Muscle of leg (tissue), 11 donors: Measurements from ENCODE around the gene RPH3AL. TPM values are rescaled to one million over a fixed set of nuclear protein-coding genes. Genes with fewer than 3 reads are reported as not detected.

Experiments used
- DNase-seq: peaks from one replicate; pipeline ENCODE4 v3.0.0; 2013
- H3K27ac ChIP-seq: one replicate; pipeline ENCODE4 v1.5.1; 2013; ENCODE audit warnings: mild to moderate bottlenecking, low read length, control low read depth
- H3K27me3 ChIP-seq: one replicate; pipeline ENCODE4 v1.6.1; 2013; ENCODE audit warnings: low read length; ENCODE audit not compliant: control insufficient read depth, insufficient read depth
- H3K36me3 ChIP-seq: one replicate; pipeline ENCODE4 v1.6.1; 2013; ENCODE audit warnings: low read length; ENCODE audit not compliant: control insufficient read depth, insufficient read depth
- H3K4me1 ChIP-seq: one replicate; pipeline ENCODE4 v1.6.1; 2013; ENCODE audit warnings: low read length; ENCODE audit not compliant: control insufficient read depth, insufficient read depth
- H3K4me3 ChIP-seq: one replicate; pipeline ENCODE4 v1.5.1; 2013; ENCODE audit warnings: low read length, control low read depth
- H3K9me3 ChIP-seq: replicated peaks from 2 replicates; pipeline ENCODE4 v1.6.1; 2013; ENCODE audit warnings: low read depth, low read length; ENCODE audit not compliant: control insufficient read depth
- WGBS: methylation state at CpG from one replicate; pipeline ENCODE4 v1.1.5; 2013; ENCODE audit warnings: missing lambda C conversion rate; ENCODE audit not compliant: insufficient coverage; 5-methylcytosine and 5-hydroxymethylcytosine counted together
- polyA plus RNA-seq, 8 donors: library from polyadenylated mRNA; unstranded; fragments of 120-200 nt; gene quantifications; one replicate each; pipeline versions ENCODE4 v1.2.1 to v1.2.3, GENCODE V29; 2013; ENCODE audit warnings: inconsistent platforms in 1 of 8, low replicate concordance in 1 of 8; ENCODE audit not compliant: insufficient read length in 8 of 8, insufficient read depth in 1 of 8
- total RNA-seq: library from RNA; stranded (reverse); fragments of 120-200 nt; gene quantifications from one replicate; pipeline ENCODE4 v1.2.4, GENCODE V29; 2013

RPH3AL gene
- total and polyA plus RNA-seq, 9 donors, result 3.0 to 6.1 (median 4.8) TPM

DNA sequence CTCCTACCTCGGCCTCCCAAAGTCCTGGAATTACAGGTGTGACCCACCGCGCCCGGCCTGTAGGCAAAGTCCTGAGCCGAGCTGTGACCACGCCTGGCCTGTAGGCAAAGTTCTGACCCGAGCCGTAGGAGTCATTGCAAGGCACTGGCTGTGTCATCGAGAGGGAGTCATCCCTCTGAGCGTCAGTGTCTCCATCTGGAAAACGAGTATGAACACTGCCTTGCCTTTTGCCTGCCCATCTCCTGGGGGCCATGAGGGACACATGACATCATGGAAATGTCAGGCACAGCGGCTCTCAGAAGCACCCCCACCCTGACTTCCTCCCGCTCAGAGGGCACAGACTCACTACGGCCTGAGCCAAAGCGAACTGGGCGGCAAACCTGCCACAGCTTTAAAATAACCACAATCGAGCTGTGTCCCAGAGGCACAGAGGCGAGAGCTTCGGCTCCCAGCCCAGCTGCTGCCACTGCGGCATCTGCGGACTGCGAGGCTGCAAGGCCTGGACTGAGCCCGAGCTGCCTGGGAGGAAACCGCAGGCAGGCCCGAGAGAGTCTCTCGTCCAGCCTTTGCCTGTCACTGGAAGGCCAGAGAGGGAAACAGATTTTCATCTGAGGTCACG lies 50.8 kb downstream of the RPH3AL start:
- peak; percentile 77 for DNase-seq
- Histone ChIP-seq H3K4me1 (peaks cover 73% of the 10 kb centered on the region), H3K4me3 (no peak overlapping the region), H3K27me3 (peaks cover 4% of the 10 kb centered on the region), H3K36me3 (no peaks in the 10 kb centered on the region), H3K9me3 (no peaks in the 10 kb centered on the region), H3K27ac (peak overlapping the region; percentile 78)
- WGBS, result 32% methylated on average over 26 of the region's 27 CpGs

DNA sequence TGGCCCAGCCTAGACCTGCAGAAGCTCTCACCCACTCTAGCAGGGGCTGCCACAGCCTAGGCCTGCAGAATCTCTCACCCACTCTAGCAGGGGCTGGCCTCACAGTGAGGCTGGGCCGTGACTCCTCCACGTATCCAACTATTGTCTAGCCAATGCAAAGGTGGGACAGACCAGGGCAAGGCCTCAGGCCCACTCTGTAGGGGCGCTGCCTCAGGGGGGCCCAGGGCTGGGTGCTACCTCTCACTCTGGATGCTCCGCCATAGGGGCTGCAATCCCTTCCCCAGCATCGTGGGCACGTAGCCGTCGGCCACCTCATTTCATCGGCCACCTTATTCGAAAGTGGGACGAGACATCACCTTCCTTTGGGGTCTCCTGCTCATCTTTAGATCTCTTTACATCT lies 51.7 kb downstream of the RPH3AL start:
- Histone ChIP-seq H3K27me3 (peaks cover 4% of the 10 kb centered on the region), H3K9me3 (no peaks in the 10 kb centered on the region), H3K4me1 (peaks cover 70% of the 10 kb centered on the region), H3K4me3 (no peak overlapping the region), H3K27ac (no peak overlapping the region), H3K36me3 (no peaks in the 10 kb centered on the region)
- 92% methylated on average over 11 of the region's 11 CpGs for WGBS
- no peak for DNase-seq

DNA sequence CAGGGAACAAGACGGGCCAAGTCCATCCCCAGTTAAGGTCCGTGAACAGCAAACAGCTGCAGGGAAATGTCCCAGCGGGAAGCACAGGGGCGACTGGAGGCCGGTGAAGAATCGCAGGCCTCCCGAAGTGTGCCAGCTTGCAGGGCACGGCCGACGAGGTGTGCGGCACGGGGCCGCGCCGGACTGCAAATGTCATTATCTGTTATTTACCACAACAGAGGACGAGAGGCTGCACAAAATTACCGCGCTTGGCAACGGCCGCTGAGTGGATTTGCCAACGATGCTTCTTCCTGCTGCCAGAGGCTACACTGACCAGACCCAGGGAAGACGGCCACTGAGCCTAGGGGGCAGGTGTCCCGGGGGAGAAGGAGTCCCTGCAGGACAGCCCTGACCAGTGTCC lies 53.1 kb downstream of the RPH3AL start:
- peak; percentile 50 for DNase-seq
- Histone ChIP-seq H3K36me3 (no peaks in the 10 kb centered on the region), H3K27me3 (peaks cover 4% of the 10 kb centered on the region), H3K4me1 (peaks cover 58% of the 10 kb centered on the region), H3K9me3 (no peaks in the 10 kb centered on the region), H3K27ac (no peak overlapping the region), H3K4me3 (no peak overlapping the region)
- WGBS, result 38% methylated on average over 17 of the region's 23 CpGs

DNA sequence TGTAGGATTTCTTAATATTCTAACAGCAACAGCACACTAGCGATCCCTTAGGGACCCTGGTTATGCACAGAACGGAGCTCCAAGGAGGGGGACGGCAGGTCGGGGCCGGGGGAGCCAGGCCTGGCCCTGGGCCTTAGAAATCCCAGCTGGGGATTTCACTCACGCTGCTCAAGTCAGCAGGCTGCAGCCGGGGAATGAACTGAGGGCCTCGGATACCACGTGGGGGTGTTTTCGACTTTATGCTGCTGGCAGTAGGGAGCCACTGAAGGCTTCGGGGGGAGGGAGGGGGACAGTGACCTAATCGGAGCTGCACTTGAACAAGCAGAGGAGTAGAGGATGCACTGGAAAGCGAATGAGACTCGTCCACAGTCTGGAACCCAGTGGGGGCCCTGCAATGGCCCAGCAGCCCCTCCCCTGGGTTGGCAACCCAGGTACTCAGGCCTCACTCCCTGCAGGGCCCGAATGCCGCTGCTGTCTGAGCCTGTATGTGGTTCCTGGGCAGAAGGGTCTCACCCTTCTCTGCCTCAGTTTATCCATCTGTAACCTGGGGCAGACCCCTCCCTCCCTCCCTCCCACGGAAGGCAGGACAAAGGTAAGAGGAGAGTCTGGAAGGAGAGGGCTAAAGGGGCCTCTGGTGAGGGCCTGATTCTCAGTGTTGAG lies 53.7 kb downstream of the RPH3AL start:
- WGBS, result 20% methylated on average over 13 of the region's 17 CpGs
- no peaks in the 10 kb centered on the region for H3K36me3 ChIP-seq
- no peaks in the 10 kb centered on the region for H3K9me3 ChIP-seq
- peak; percentile 89 for DNase-seq
- H3K27me3 ChIP-seq, result peaks cover 4% of the 10 kb centered on the region
- peak overlapping the region; percentile 29 for H3K27ac ChIP-seq
- no peak overlapping the region for H3K4me3 ChIP-seq
- H3K4me1 ChIP-seq, result peaks cover 52% of the 10 kb centered on the region

DNA sequence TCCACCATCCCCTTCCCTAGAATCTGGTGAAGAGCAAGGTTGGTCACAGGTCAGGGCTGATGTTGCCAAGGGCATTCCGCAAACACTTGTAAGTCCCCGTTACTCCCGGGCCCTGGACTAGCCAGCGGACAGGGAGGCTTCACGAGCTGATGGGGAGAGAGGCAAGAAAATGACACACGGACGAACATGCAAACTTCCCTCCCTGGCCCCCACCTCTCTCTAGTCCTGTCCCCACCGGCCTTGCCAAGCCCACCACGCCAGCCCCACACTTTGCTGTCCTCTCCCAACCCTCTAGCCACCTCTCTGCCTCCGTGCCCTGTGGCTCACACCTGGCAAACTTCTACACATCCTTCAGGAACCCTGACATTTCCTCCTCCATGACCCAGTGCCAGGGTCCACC lies 54.8 kb downstream of the RPH3AL start:
- no peak for DNase-seq
- Histone ChIP-seq H3K27me3 (peaks cover 4% of the 10 kb centered on the region), H3K36me3 (no peaks in the 10 kb centered on the region), H3K27ac (no peak overlapping the region), H3K4me1 (peaks cover 58% of the 10 kb centered on the region), H3K4me3 (no peak overlapping the region), H3K9me3 (no peaks in the 10 kb centered on the region)
- 78% methylated on average over 7 of the region's 10 CpGs for WGBS

DNA sequence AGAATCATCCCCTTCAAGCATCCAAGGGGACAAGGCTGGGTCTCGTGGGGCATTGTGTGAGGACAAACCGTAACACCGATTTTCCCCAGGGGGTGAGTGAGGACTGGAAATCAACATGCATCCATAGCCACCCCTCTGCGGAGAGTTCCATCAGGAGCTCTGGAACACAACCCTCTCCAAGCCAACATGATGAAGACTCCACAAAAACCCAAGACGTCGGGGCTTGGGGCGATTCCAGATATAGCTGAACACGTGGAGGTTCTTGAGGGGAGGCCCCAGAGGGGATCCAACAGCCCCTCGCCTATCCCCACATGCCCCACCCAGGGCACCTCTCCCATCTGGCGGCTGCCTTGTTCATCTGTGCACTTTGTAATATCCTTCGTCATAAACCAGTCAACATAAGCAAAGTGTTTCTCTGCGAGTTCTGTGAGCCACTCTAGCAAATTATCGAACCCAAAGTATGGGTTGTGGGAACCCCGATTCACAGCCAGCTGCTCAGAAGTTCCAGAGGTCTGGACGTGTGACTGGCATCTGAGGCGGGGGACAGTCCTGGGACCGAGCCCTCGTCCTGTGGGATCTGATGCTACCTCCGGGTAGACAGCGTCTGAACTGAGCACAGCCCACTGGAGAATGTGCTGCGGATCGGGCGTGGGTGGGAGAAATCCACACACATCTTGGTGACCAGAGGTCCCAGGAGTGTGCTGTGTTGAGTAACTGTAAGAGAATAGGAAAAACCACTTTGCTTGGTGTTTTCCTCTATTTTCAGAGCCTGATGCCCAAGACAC lies 55.5 kb downstream of the RPH3AL start:
- no peak overlapping the region for H3K4me3 ChIP-seq
- peaks cover 52% of the 10 kb centered on the region for H3K4me1 ChIP-seq
- no peaks in the 10 kb centered on the region for H3K36me3 ChIP-seq
- no peaks in the 10 kb centered on the region for H3K9me3 ChIP-seq
- 78% methylated on average over 19 of the region's 23 CpGs for WGBS
- no peak for DNase-seq
- peaks cover 4% of the 10 kb centered on the region for H3K27me3 ChIP-seq
- no peak overlapping the region for H3K27ac ChIP-seq

DNA sequence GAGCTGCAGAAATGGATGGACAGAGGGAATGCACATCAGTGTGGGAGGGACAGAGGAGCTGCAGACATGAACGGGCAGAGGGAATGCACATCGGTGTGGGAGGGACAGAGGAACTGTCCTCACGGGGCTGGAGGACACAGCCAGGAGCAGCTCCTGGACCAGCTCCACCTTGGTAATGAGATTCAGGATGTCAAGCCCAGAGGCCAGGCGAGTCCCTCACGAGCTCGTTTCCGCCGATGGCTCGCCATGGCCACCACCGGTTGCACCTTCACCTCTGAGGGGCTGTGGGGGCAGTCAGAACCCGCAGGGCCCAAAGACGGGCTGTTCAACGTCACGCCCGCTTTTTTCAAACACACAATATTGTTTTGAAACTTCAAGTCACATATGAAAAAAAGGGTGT lies 56.2 kb downstream of the RPH3AL start:
- peak; percentile 37 for DNase-seq
- H3K9me3 ChIP-seq, result no peaks in the 10 kb centered on the region
- peaks cover 4% of the 10 kb centered on the region for H3K27me3 ChIP-seq
- peaks cover 45% of the 10 kb centered on the region for H3K4me1 ChIP-seq
- no peaks in the 10 kb centered on the region for H3K36me3 ChIP-seq
- H3K27ac ChIP-seq, result no peak overlapping the region
- WGBS, result 41% methylated on average over 2 of the region's 15 CpGs
- no peak overlapping the region for H3K4me3 ChIP-seq

DNA sequence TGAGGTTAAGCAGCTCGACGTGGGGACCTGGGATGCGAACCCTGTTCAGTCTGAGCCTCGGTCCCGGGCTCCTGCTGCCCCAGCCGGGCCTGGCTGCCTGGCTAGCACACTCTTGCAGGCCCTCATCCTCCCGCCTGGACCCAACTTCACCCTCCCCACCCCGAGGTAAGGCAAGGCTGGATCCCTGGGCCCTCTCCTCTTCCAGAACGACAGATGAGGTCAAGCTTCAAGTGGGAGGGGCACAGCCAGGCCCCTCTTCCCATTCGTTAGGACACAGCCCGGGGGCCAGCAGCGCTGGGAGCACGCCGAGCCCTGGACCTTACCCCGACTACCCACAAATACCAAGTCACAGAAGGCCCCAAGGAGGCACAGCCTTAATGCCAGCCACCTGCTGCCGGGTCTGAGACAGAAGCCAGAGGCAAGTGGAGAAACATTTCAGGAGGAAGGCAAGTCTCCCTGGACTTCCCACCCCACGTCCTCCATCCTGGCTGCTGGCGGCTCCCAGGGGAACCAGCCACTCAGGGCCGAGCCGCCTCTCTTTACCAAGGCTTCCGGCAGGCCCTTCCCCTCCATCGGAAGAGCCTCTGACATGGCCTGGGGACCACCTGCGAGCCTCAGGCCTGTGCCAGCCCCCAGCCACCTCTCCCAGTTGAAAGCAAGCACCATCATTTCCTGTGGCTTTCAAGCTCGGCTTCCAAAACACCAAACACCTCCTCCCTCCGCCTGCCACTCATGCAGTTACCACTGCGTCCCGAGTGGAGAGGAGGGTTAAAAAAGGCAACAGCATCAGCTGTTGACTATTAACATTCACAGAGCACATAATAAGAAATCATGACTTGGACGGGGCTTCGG lies 59.9 kb downstream of the RPH3AL start:
- Histone ChIP-seq H3K27me3 (peaks cover 2% of the 10 kb centered on the region), H3K4me1 (peaks cover 23% of the 10 kb centered on the region), H3K4me3 (no peak overlapping the region), H3K9me3 (no peaks in the 10 kb centered on the region), H3K27ac (no peak overlapping the region), H3K36me3 (no peaks in the 10 kb centered on the region)
- no peak for DNase-seq
- WGBS, result 57% methylated on average over 18 of the region's 29 CpGs

DNA sequence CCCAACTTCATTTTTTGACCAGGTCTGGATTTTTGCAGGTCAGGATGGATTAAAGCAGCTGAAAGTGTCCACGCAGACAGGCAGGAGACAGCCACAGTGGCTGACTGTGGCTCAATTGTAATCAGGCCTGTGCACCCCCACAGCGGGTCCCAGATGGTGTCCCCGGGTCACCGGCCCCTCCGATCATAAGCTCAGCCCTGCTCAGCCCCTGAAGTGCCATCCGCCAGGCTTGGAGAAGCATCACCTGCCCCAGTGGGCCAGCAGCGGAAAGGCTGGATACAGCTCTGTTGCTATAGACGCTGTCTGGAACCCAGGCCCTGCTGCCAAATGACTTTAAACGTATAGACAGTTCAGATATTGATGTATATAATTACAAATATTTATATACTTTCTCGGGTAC lies 60.6 kb downstream of the RPH3AL start:
- Histone ChIP-seq H3K4me1 (peaks cover 16% of the 10 kb centered on the region), H3K27ac (no peak overlapping the region), H3K36me3 (no peaks in the 10 kb centered on the region), H3K9me3 (no peaks in the 10 kb centered on the region), H3K4me3 (no peak overlapping the region), H3K27me3 (no peaks in the 10 kb centered on the region)
- 93% methylated on average over 3 of the region's 10 CpGs for WGBS
- DNase-seq, result no peak

DNA sequence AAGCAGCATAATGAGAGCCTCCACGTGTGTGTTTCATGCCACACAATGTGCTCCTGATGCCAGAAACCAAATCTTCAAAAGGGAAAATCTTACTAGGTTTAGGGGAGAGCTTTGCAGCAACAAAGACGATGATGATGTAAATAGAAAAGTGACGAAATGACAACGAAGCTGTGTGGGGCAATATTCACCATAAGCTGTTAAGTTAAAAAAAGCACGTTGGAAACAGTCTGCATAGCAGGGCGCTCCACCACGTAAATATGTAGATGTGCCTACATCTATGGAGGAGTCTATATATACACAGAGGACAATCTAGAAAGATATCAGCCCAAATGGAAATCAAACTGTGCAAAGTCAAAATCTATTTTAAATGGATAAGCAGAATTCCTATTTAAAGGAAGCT lies 61.0 kb downstream of the RPH3AL start:
- H3K9me3 ChIP-seq, result no peaks in the 10 kb centered on the region
- H3K4me1 ChIP-seq, result peaks cover 12% of the 10 kb centered on the region
- no peak overlapping the region for H3K27ac ChIP-seq
- H3K27me3 ChIP-seq, result no peaks in the 10 kb centered on the region
- H3K4me3 ChIP-seq, result no peak overlapping the region
- no peaks in the 10 kb centered on the region for H3K36me3 ChIP-seq
- no peak for DNase-seq
- WGBS, result 86% methylated on average over 4 of the region's 7 CpGs
